Ramos (cell line): ENCODE measurements around the gene UTRN.

Experiments
- in situ Hi-C: fragments of 300-500 bp; cut with MboI; formaldehyde crosslinking; loops from one replicate; pipeline ENCODE4 v1.14.3; 2022; ENCODE audit warnings: low sequenced_read_pairs; ENCODE audit not compliant: unreplicated experiment

UTRN gene

GRCh38 chr6:144279484-144280150, 5.5 kb upstream of the UTRN start:
- in situ Hi-C loops = no loop called here

- in situ Hi-C loops = no loop called here
Observed at GRCh38 chr6:144283646-144284477, 1.3 kb upstream of the UTRN start.

GRCh38 chr6:144284478-144284782, 705 bp upstream of the UTRN start:
- in situ Hi-C loops = no loop called here

DNA sequence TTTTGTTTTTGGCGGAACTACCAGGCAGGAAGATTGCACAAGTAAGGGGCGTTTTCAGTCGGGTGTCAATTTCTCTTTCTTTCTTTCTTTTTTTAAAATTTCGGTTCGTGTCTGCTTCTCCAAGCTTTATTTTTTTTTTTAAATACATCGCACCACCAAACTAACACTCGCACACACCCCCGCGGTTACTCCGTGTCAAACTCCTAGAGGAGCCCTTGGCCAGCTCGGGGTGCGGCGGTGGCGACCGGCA, 338 bp downstream of the UTRN start:
- in situ Hi-C loops = no loop called here

DNA sequence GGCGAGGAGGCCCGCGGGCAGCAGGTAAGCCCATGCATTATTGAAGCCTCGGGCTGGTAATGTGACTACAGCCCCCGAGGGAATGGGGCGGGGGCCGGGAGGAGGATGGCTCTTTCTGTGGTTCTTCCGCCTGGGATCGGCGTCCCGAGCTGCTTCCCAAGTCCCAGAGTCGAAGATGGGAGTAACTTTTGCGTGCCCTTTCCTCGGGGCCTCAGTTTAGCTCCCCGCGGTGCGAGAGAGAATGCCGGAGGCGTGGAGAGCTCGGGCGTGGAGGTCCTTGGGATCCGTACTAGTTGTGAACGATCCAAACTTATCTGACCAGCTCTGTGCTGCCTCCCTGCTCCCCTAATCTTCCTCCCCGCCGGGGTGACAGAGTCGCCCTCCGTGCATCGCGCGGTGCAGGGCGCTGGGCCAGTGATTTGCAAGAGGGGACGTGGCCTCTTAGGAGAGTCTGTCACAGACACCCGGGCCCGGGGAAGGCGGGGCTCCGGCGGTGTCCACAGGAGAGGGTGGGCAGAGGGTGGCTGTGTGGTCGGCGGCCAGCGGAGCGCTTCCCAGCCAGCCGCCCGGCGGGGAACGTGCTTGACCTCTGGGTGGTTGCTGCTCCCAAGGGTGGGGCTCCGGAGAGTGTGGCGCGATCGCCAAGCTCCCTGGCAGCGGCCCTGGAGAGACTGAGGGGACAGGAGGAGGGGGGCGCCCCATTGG, 815 bp downstream of the UTRN start:
- in situ Hi-C loops = no loop called here

GRCh38 chr6:144286503-144287393, 1.6 kb downstream of the UTRN start:
- in situ Hi-C loops = no loop called here

DNA sequence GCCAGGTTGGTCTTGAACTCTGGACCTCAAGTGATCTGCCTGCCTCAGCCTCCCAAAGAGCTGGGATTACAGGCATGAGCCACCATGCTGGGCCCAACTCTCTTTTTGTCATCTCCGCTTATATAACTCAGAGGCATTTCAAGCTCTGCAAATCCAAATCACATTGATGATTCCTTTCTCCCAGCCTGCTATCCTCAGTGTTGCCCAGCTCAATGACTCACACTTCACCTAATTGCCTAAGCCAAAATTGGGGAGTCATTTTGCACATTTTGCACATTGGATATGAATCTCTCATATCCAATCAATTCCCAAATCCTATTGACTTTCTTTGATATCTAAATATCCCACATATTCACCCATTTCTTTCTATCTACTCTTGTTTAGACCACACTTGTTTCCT, 3.9 kb downstream of the UTRN start:
- in situ Hi-C loops = no loop called here

GRCh38 chr6:144292372-144292771, 7.2 kb downstream of the UTRN start:
- in situ Hi-C loops = no loop called here

GRCh38 chr6:144294016-144294415, 8.9 kb downstream of the UTRN start:
- in situ Hi-C loops = no loop called here

DNA sequence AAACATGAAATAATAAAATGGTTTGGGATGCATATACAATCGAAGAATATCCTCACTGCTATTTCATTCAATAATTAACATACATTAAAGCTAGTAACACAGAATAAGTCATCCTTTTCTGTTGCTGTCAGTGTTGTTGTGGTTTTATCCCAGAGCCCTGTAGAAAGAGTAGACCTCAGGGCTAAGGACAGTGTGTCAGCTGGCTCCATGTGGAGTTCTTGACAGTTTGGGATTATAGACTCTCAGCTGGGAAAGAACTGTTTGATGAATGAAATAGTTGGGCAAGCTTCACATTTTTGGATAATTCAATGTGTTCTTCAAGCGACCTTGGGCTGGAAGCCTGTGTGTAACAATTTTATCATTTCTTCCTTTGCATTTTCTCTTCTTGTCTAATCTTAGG, 10.1 kb downstream of the UTRN start:
- in situ Hi-C loops = no loop called here

GRCh38 chr6:144295981-144296767, 11.0 kb downstream of the UTRN start:
- in situ Hi-C loops = no loop called here

DNA sequence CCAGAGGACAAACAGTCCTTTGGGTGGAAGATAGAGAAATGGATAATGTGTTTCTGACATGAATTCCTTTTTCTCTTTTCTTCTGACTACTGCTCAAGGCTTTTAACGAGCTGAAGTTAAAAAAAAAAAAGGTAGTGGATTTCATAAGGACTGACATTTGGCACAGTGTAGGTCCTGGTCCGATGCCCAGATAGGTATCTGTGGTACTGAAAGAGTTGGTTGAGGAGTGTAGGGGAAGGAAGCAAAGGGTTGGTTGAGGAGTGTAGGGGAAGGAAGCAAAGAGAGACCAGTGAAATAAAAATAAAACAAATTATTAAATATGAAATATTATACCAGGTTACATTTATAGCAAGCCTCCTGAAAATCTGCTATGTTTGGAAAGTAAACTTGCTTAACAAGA, 11.8 kb downstream of the UTRN start:
- in situ Hi-C loops = no loop called here

DNA sequence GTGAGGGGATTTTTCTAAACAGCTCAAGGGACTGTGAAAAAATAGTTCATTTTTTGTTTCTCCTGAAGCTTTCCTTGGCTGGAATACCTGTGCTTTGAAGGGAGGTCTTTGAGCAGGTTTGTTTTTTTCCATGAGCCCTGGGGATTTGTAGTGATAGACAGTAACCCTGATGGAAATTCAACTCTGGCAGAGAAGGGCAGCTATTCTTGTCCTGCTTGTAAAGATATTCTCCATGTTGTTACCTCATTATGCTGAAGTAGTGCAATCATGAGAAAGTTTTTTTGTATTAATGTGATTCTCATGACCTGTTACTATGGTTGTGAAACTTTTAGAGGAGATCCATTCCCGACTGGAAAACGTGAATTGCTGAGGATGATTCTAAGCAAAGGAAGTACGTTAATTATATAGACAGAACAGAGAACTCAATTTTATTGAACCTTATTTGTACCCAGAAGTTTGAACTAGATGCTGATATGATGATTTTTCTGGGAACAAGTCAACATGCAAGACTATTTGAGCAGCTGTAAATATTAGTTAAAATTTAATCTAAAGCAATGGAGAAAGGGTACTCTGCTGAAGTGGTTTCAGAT, 12.5 kb downstream of the UTRN start:
- in situ Hi-C loops = no loop called here

- in situ Hi-C loops = no loop called here
Observed at GRCh38 chr6:144298194-144298593, 13.1 kb downstream of the UTRN start.

- in situ Hi-C loops = no loop called here
Observed at GRCh38 chr6:144298916-144299315, 13.8 kb downstream of the UTRN start.

- in situ Hi-C loops = no loop called here
Observed at GRCh38 chr6:144302701-144303372, 17.7 kb downstream of the UTRN start.

DNA sequence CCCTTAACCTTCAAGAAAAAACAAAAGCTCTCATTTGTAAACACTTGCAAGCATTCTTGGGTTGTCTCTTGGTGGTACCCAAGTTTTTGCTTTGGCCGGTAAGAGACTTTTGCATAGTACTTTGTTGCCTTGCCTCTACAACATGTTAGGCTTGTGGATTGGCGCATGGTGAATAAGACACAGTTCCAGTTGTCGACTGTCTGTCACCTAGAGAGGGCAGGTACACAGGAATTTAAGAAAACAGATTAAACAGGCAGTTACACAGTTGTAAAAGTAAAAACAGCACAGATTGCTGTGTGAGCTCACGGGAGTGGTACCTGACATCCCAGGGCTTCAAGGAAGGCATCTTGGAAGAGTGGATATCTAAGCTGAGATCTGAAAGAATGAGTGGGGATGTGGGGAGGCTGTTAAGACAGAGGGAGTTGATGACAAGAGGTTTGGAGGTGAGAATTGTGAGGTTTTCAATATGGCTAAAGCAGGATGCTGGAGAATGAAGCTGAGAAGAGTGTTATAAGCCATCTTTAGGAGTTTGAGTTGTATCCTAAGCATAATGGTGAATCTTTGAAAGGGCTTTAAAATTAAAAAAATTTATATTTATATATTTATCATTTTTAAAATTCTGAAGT, 19.2 kb downstream of the UTRN start:
- in situ Hi-C loops = no loop called here

GRCh38 chr6:144305567-144305966, 20.4 kb downstream of the UTRN start:
- in situ Hi-C loops = no loop called here

DNA sequence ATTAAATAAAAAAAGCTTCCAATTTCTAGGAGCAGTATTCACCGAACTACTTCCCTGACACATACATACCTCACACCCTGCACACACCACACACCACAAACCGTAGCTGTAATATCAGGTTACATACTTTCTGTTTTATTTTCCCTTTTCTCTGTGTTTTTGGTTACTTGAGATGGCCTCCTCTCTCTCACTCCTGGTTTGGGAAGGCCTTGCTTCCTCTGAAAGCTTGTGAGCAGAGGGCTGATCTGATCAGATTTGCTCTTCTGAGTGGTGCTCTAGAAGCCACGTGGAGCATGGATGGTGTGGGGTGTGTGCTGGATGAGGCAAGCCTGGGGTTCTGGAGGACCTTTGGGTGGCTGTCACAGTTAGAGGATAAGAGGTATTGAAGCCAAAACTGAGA, 20.9 kb downstream of the UTRN start:
- in situ Hi-C loops = no loop called here
